MM.1S (cell line): Measurements from ENCODE around the gene OR2F1.

Source experiments
- EZH2 ChIP-seq: fragments of 300-600 bp; sonication (generic); optimal IDR thresholded peaks from 2 replicates; pipeline ENCODE3; 2017; ENCODE audit warnings: low read depth, mild to moderate bottlenecking, antibody characterized with exemption, low read length, mixed read lengths
- EZH2phosphoT487 ChIP-seq: fragments of 300-600 bp; sonication (generic); IDR thresholded peaks from 2 replicates; pipeline ENCODE4 v1.6.1; 2018; ENCODE audit warnings: antibody characterized with exemption, low read length
- TF ChIP-seq, protein P1 (sequence below): fragments of 300-600 bp; sonication (generic); IDR thresholded peaks from 2 replicates; pipeline ENCODE4 v1.5.1; 2016; ENCODE audit warnings: antibody characterized with exemption, low read length, mixed read lengths

- TF ChIP-seq, protein P1, sequence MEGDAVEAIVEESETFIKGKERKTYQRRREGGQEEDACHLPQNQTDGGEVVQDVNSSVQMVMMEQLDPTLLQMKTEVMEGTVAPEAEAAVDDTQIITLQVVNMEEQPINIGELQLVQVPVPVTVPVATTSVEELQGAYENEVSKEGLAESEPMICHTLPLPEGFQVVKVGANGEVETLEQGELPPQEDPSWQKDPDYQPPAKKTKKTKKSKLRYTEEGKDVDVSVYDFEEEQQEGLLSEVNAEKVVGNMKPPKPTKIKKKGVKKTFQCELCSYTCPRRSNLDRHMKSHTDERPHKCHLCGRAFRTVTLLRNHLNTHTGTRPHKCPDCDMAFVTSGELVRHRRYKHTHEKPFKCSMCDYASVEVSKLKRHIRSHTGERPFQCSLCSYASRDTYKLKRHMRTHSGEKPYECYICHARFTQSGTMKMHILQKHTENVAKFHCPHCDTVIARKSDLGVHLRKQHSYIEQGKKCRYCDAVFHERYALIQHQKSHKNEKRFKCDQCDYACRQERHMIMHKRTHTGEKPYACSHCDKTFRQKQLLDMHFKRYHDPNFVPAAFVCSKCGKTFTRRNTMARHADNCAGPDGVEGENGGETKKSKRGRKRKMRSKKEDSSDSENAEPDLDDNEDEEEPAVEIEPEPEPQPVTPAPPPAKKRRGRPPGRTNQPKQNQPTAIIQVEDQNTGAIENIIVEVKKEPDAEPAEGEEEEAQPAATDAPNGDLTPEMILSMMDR, result no peak
- TF ChIP-seq EZH2phosphoT487, result no peak
- TF ChIP-seq EZH2, result no peak
These were observed 19.9 kb upstream of the OR2F1 start, which contains the start of gene OR2F2 for GRCh38 chr7:143934526-143935325.
